Psoas muscle (tissue), 8 donors: ENCODE data around the gene FARP2. TPM values are rescaled to one million over a fixed set of nuclear protein-coding genes. Genes with fewer than 3 reads are reported as not detected.
A peak's percentile ranks its signal among the peaks of the same experiment; 100 is the strongest.

Experiments used
- ATAC-seq, 4 donors: fragments of 200-7000 bp; cut with Tn5 transposase; one replicate each; pipeline ENCODE4 v1.9.1; 2020; ENCODE audit warnings: moderate library complexity in 3 of 4, mild to moderate bottlenecking in 2 of 4
- DNase-seq, 2 donors: peaks; one replicate each; pipeline ENCODE4 v3.0.0-alpha.2; 2020
- H3K27ac ChIP-seq: fragments of 200-600 bp; one replicate; pipeline ENCODE4 v1.8.0; 2022
- H3K27me3 ChIP-seq, 3 donors: fragments of 200-600 bp in 1 of 3; one replicate each; pipeline versions ENCODE4 v1.6.1 to v1.8.0; 2013 to 2022; ENCODE audit warnings: low read length in 2 of 3, mild to moderate bottlenecking in 2 of 3, moderate library complexity in 1 of 3; ENCODE audit not compliant: insufficient read depth in 3 of 3
- H3K36me3 ChIP-seq, 2 donors: fragments of 200-600 bp in 1 of 2; one replicate each; pipeline versions ENCODE4 v1.6.1 to v1.8.0; 2013 to 2022; ENCODE audit warnings: low read depth in 1 of 2, mild to moderate bottlenecking in 1 of 2, moderate library complexity in 1 of 2; ENCODE audit not compliant: insufficient read depth in 1 of 2
- H3K4me1 ChIP-seq: fragments of 200-600 bp; one replicate; pipeline ENCODE4 v1.8.0; 2022
- H3K4me3 ChIP-seq: fragments of 200-600 bp; one replicate; pipeline ENCODE4 v1.8.0; 2022; ENCODE audit warnings: mild to moderate bottlenecking
- H3K9me3 ChIP-seq: fragments of 200-600 bp; one replicate; pipeline ENCODE4 v1.8.0; 2022
- WGBS, 3 donors: extraction: QIAGEN DNeasy Blood & Tissue Kit; methylation state at CpG; one replicate each; pipeline versions ENCODE4 v1.1.6 to v1.1.7; 2013; 5-methylcytosine and 5-hydroxymethylcytosine counted together
- intact Hi-C, 2 donors: fragments of 100-400 bp; cut with DNase I; formaldehyde crosslinking; loops; one replicate each; pipeline versions ENCODE4 v1.11.0 to v1.14.2; 2022
- polyA plus RNA-seq, 3 donors: library from polyadenylated mRNA; stranded (reverse); fragments of 200-250 nt; gene quantifications; one replicate each; pipeline ENCODE4 v1.2.3, GENCODE V29; 2013
- total RNA-seq, 4 donors: library from RNA; stranded (reverse); fragmentation: NEBNext Ultra II Directional in 2 of 4; extraction: Animal tissue kit (Norgen Biotek cat#: 25700) in 2 of 4; gene quantifications; one replicate each; pipeline versions ENCODE4 v1.2.1 to v1.2.4, GENCODE V29; 2021 to 2023
- TF ChIP-seq, protein P1 (sequence below): fragments of 200-600 bp; IDR thresholded peaks from one replicate; pipeline ENCODE4 v1.8.0; 2022; ENCODE audit warnings: antibody characterized with exemption
- donor health status: healthy with polysubstance abuse.
- donor health status: DM: no; HTN: no; CAD: no; lungs with moderate emphysema.
- donor health status: Bipolar disorder and iron deficiency.
- donor health status: healthy.
- donor health status: DM: yes; HTN: yes; CAD: no.
- donor health status: DM: no; HTN: no; CAD: no.
- donor health status: DM: no; HTN: no; CAD: no.
- donor health status: DM: yes; HTN: yes; CAD: no.

Gene FARP2
- total and polyA plus RNA-seq, 7 donors = 5.8 to 18.4 (median 17.4) TPM

DNA sequence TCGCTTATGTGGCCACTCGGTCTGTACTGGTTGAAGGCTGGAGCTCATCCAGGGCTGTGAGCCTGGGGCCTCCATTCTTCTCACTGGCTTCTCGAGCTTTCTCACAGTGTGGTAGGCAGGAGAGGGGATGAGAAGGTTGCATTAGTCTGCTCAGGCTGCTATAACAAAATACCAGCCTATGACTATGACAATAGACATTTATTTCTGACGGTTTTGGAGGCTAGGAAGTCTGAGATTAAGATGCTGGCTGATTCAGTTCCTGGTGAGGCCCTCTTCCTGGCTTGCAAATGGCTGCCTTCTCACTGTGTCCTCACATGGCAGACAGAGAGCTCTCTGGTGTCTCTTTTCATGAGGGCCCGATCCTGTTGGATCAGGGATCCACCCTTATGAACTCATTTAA, 158.5 kb downstream of the FARP2 start:
- Histone ChIP-seq H3K9me3 (no peaks in the 10 kb centered on the region), H3K27me3 (no peaks in the 10 kb centered on the region), H3K4me1 (peaks cover 4% of the 10 kb centered on the region), H3K36me3 (peaks cover 0 to 12% of the 10 kb centered on the region in 2 donors), H3K27ac (no peak overlapping the region), H3K4me3 (no peak overlapping the region)
- DNase-seq = no peak
- 39 to 57% (median 41%) methylated on average over 5 of the region's 5 CpGs for WGBS, 3 donors
- TF ChIP-seq, protein P1, sequence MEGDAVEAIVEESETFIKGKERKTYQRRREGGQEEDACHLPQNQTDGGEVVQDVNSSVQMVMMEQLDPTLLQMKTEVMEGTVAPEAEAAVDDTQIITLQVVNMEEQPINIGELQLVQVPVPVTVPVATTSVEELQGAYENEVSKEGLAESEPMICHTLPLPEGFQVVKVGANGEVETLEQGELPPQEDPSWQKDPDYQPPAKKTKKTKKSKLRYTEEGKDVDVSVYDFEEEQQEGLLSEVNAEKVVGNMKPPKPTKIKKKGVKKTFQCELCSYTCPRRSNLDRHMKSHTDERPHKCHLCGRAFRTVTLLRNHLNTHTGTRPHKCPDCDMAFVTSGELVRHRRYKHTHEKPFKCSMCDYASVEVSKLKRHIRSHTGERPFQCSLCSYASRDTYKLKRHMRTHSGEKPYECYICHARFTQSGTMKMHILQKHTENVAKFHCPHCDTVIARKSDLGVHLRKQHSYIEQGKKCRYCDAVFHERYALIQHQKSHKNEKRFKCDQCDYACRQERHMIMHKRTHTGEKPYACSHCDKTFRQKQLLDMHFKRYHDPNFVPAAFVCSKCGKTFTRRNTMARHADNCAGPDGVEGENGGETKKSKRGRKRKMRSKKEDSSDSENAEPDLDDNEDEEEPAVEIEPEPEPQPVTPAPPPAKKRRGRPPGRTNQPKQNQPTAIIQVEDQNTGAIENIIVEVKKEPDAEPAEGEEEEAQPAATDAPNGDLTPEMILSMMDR = no peak
- intact Hi-C loops = no loop called here
- ATAC-seq = peak in 2 of 4 donors; percentile 42 to 46

DNA sequence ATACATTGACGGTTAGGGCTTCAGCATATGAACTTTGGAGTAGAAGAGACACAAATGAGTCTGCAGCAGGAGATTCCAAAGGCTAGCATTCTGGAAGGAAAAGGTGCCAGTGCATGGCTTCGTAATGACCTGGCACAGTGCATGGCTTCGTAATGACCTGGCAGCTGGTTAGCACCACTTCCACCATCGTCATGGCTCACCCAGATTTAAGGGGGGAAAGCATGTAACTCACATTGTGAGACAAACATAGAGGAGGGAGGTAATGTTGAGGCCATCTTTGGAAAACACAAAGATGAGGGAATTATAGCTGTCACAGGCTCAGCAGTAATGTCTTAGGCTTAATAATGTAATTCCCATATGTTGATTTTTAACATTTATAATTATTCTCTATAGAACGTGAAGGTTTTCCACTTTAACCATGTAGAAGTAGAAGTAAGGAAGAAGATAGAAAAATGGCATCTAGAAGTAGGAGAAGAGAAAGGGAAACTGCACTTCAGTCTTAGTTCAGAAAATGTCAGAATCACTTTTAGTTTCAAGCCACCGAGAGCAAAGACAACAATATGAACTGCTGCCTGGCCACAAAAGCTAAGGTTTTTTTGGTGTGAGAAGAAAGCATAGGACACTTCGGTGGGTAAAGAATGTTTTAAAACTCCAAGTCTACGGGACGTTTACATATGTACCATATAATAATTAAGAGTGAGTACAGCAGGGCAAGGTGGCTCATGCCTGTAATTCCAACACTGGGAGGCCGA, 159.1 kb downstream of the FARP2 start:
- Histone ChIP-seq H3K9me3 (no peaks in the 10 kb centered on the region), H3K36me3 (peaks cover 0 to 12% of the 10 kb centered on the region in 2 donors), H3K27ac (no peak overlapping the region), H3K4me3 (no peak overlapping the region), H3K27me3 (peaks cover 0 to 1% (median 0%) of the 10 kb centered on the region in 3 donors), H3K4me1 (no peaks in the 10 kb centered on the region)
- TF ChIP-seq, protein P1 = no peak
- WGBS, 3 donors = 42 to 58% (median 45%) methylated on average over 10 of the region's 10 CpGs
- ATAC-seq = peak; percentile 25 to 55 (median 36)
- DNase-seq = no peak
- intact Hi-C loops = no loop called here

DNA sequence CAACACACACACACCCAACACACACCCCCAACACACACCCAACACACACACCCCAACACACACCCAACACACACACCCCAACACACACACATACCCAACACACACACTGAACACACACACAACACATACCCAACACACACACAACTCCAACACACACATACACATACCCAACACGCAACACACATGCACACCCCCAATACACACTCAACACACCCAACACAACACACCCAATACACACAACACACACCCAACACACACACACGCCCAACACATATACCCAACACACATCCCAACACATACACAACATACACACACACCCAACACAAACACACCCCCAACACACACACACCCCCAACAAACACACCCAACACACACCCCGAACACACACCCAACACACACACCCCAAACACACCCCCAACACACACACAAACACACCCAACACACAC, 160.5 kb downstream of the FARP2 start:
- peaks cover 0 to 4% (median 0%) of the 10 kb centered on the region in 3 donors for H3K27me3 ChIP-seq
- intact Hi-C loops = no loop called here
- H3K27ac ChIP-seq = no peak overlapping the region
- no peak overlapping the region for H3K4me3 ChIP-seq
- no peak for ATAC-seq
- no peak for DNase-seq
- H3K4me1 ChIP-seq = no peaks in the 10 kb centered on the region
- peaks cover 0 to 3% of the 10 kb centered on the region in 2 donors for H3K36me3 ChIP-seq
- TF ChIP-seq, protein P1 = no peak
- H3K9me3 ChIP-seq = no peaks in the 10 kb centered on the region
- 95 to 98% (median 96%) methylated on average over 3 of the region's 3 CpGs for WGBS, 3 donors

DNA sequence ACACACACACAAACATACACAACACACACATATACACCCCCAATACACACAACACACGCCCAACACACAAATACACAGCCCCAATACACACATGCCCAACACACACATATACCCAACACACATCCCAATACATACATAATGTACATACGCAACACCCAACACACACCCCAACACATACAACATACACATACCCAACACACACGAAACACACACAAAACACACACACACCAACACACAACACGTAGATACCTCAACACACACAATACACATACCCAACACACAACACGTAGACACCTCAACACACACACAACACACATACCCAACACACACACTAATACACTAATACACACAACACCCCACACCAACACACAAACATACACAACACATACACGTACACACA, 161.2 kb downstream of the FARP2 start:
- ATAC-seq = no peak
- Histone ChIP-seq H3K4me1 (no peaks in the 10 kb centered on the region), H3K27me3 (peaks cover 0 to 4% (median 0%) of the 10 kb centered on the region in 3 donors), H3K27ac (no peak overlapping the region), H3K9me3 (no peaks in the 10 kb centered on the region), H3K4me3 (no peak overlapping the region), H3K36me3 (no peaks in the 10 kb centered on the region)
- intact Hi-C loops = no loop called here
- DNase-seq = no peak
- WGBS, 3 donors = 94 to 96% (median 95%) methylated on average over 6 of the region's 6 CpGs
- TF ChIP-seq, protein P1 = no peak
